HG03460 (cell line): ENCODE measurements around the gene TENT4B.
A peak's percentile ranks its signal among the peaks of the same experiment; 100 is the strongest.
"Not testable (repeated sequence)": the region's sequence is repeated elsewhere in the genome, so short reads cannot be mapped to it uniquely, and the experiment has no call there.

Experiments
- ATAC-seq: cut with Tn5 transposase; IDR thresholded peaks from one replicate; pipeline ENCODE4 v1.9.1; 2021; ENCODE audit not compliant: unreplicated experiment

The TENT4B gene

DNA sequence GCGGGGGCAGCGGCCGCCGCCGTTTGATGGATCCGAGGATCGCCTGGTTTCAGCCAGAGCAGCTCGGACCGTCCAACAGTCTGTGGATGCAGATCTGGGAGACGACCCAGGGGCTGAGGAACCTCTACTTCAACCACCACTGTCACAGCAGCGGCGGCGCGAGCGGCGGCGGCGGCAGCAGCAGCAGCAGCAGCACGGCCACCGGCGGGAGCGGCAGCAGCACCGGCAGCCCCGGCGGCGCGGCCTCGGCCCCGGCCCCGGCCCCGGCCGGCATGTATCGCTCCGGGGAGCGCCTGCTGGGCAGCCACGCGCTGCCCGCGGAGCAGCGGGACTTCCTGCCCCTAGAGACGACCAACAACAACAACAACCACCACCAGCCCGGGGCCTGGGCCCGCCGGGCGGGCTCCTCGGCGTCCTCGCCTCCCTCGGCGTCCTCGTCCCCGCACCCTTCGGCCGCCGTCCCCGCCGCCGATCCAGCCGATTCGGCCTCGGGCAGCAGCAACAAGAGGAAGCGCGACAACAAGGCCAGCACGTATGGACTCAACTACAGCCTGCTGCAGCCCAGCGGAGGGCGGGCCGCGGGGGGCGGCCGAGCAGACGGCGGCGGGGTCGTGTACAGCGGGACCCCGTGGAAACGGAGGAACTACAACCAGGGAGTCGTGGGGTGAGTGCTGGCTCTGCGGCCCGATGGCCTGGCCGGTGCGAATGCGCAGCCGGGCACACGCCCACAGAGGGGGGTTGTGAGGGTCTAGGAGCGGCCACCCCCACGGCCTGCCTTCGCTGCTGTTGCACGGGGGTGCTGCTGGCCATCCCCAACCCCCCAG is 702 bp downstream of the TENT4B start:
- ATAC-seq: peak; percentile 10

DNA sequence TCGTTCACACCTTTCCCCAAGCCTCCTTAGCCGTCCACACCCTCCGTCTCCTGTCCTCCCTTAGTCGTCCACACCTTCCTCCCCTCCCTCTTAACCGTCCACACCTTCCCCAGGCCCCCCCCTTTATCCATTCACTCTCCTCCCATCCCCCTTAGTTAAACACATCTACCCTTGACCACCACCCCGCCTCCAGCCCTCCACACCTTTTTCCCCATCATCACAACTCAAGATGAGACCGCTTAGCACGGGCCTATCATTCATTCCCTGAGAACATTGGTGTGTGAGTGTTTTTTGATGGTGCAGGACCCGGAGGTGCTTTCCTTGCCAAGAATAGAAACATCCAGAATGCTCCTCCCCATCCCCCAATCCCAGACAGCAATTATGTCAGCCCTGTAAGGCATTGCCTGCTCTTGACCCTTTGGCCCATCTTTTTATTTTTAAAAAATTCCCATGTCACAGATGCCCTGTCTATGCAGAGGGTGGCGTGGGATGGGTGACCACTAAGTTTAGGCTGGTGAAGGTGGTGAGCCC is 1.4 kb downstream of the TENT4B start:
- no peak for ATAC-seq

DNA sequence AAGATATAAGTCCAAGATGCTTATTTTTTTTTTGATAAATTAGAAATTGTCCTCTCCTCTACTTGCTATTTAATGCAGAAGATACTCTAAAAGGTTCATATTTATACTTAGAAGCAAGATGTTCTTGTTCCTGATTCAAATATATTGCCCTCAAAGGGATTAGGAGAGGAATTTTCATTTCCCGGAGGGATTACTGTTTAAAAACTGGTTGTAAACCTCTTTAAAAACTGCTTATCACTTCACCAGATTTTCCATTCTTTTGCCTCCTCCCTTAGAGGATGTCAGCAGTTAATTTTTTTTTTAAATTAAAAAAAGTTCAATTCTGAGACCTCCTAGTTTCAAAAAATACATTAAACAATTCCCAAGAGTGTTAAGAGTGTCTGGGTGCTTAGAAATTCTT is 2.8 kb downstream of the TENT4B start:
- ATAC-seq: no peak

DNA sequence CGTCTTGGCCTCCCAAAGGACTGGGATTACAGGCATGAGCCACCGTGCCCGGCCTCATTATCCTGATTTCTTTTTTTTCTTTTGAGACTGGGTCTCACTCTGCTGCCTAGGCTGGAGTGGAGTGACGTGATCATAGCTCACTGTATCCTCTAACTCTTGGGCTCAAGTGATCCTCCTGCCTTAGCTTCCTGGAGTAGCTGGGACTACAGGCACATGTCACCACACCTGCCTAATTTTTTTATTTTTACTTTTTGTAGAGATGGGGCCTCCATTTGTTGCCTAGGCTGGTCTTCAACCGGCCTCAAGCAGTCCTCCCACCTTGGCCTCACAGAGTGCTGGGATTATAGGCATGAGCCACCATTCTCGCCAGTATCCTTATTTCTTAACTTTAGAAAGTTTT is 3.5 kb downstream of the TENT4B start:
- ATAC-seq: no peak

DNA sequence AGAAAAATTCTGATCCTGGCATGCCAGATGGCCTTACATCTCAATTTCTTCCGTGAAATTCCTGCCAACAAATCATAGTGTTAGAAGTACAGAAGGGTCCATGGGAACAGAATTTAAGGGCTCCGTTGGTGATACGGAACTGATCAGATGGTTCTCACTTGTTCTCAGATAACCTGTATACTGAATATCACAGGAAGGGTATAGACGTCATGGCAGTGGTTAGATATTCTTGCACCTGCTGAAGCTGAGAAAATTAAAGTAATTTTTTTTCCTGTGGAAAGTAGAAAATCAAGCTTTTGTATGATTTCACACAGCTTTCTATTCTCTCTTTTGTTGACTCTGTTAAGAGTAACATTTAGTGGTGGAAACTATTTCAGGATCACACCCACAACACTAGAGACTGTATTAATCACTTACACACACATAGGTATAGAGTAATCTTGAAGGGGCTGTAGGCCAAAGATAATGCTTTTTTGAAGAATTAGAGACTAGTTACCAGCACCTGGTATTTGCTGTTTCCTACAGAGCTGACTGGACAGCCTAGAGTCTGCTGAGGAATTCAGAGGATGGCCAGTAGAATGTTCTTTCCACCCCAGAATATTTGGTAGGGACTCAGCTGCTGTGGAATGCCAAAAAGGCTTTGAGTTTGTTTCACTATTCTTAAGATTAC is 7.5 kb downstream of the TENT4B start:
- no peak for ATAC-seq

DNA sequence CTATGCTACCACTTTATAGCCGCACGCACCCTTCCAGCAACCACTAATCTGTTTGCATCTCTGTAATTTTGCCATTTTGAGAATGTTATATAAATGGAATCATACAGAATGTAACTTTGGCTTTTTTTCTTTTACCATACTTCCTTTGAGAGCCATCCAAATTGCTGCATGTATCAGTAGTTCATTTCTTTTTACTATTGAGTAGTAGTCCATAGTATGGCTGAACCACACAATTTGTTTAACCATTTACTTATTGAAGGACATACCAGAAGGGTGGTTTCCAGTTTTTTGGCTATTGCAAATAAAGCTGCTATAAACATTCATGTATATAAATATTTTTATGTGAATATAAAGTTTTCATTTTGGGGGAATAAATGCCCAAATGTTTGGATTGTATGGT is 8.8 kb downstream of the TENT4B start:
- no peak for ATAC-seq

DNA sequence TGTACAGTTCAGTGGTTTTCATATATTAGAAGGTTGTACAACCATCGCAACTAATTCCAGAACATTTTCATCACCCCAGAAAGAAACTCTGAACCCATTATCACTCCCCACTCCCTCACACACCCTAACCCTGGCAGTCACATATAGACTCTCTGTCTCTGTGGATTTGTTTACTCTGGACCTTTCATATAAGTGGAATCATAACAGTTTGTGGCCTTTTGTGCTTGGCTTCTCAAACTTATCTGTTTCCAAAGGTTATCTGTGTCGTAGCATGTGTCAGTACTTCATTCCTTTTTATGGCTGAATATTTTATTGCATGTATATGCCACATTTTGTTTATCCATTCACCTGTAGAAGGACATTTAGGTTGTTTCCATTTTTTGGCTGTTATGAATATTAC is 12.4 kb downstream of the TENT4B start:
- no peak for ATAC-seq

DNA sequence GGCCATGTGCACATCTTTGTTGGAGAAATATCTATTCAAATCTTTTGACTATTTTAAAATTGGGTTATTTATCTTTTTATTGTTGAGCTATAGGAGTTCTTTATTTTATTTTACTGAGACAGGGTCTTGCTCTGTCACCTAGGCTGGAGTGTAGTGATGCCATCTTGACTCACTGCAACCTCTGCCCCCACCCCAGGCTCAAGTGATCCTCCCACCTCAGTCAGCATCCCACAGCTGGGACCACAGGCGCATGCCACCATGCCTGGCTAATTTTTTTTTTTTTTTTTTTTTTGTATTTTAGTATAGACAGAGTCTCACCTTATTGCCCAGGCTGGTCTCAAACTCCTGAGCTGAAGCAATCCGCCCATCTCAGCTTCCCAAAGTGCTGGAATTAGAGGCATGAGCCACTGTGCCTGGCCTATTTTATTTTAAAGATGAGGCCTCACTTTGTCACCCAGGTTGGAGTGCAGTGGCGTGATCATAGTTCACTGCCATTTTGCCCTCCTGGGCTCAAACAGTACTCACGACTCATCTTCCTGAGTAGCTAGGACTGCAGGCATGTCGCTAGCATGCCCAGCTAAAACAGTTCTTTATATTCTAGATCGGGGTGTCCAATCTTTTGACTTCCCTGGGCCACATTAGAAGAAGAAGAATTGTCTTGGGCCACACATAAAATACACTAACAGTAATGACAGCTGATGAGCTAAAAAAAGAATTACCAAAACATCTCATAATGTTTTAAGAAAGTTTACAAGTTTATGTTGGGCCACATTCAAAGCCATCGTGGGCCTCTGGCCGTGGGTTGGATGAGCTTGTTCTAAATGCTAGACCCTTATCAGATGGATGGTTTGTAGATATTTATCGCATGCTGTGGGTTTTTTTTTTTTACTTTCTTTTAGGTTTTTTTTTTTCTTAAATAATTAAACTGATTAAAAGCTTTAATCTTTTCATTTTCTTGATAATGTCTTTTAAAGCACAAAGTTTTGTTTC is 13.7 kb downstream of the TENT4B start:
- ATAC-seq: no peak

DNA sequence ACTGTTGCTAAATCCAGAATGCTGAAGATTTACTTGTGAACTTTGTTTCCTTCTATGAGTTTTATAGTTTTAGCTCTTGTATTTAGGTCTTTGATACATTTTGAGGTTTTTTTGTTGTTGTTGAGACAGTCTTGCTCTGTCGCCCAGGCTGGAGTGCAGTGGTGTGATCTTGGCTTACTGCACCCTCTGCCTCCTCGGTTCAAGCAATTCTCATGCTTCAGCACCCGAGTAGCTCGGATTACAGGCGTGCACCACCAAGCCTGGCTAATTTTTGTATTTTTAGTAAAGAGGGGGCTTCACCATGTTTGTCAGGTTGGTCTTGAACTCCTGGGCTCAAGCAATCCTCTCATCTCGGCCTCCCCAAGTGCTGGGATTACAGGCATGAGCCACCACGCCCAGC is 14.4 kb downstream of the TENT4B start:
- no peak for ATAC-seq

DNA sequence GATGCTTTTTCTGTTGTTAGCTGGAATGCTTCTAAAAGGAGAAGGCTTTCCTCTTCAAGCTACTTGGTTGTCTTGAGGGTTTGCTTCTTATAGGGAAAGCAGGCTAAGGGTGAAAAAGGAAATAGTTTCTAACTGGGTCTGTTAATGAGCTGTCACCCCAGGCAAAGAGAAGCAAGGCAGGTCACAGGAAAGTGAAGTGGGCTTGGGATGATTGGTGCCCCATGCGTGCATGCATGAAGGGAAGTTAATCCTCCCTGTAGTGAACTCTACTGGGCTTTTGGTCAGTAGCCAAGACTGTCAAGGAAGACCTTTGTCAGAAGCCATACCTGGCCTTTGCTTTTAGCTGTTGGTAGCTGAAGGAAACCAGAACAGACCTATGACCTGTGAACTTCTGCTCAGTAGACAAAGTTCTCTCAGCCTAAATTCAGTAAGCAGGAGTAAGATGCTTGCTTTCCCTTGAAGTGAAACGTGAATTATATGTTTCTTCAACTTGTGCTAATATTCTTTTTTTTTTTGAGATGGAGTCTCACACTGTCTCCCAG is 16.5 kb downstream of the TENT4B start:
- ATAC-seq: no peak

DNA sequence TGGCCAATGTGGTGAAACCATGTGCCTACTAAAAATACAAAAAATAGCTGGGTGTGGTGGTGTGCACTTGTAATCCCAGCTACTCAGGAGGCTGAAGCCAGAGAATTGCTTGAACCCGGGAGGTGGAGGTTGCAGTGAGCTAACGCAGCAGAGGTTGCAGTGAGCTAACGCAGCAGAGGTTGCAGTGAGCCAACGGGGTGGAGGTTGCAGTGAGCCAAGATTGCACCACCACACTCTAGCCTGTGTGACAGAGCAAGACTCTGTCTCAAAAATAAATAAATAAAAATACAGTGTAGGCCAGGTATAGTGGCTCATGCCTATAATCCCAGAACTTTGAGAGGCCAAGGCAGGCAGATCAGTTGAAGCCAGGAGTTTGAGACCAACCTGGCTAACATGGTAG is 18.7 kb downstream of the TENT4B start:
- not testable (repeated sequence) for ATAC-seq

DNA sequence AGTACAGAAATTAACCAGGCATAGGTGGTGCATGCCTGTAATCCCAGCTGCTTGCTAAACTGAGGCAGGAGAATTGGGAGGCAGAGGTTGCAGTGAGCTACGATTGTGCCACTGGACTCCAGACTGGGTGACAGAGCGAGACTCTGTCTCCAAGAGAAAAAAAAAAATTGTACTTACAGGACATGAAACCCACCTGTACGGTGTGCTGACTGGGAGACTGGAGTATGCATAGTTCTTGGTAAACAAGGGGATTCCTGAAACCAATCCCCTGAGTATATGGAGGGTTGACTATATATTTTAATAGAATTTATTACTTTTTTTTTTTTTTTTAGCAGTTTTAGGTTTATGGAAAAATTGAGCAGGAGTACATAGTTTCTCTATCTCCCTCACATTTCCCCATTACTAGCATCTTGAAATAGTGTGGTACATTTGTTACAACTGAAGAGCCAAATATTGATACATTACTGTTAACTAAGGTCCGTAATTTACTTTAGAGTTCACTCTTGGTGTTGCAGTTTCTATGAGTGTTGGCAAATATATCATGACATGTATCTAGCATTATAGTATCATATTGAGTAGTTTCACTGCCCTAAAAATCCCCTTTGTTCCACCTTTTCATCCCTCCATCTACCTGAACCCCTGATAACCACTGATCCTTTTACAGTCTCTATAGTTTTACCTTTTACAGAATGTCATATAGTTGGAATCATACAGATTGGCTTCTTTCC is 19.3 kb downstream of the TENT4B start:
- ATAC-seq: no peak

DNA sequence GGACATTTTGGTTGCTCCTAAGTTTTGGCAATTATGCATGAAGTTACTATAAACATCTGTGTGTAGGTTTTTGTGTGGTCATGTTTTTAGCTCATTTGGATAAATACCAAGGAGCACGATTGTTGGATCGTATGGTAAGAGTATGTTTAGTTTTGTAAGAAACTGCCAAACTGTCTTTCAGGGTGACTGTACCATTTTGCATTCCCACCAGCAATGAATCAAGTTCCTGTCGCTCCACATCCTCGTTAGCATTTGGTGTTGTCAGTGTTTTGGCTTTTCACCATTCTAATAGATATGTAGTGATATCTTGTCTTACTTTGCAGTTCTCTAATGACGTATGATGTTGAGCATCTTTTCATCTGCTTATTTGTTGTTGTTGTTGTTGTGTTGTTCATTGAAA is 20.2 kb downstream of the TENT4B start:
- ATAC-seq: no peak

DNA sequence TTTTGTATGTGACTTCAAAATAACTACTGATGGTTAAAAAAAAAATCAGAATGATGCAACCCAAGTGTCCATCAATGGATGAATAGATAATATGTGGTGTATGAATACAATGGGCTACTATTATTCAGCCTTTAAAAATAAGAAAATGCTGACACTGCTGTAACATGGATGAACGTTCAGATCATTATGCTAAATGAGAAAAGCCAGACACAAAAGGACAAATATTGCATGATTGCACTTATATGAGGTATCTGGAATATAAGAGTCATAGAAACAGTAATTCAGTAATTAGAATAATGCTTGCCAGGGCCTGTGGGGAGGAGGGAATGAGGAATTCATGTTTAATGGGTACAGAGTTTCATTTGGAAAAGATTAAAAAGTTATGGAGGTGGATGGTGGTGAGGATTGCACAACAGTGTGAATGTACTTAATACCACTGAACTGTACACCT is 25.4 kb downstream of the TENT4B start:
- no peak for ATAC-seq

DNA sequence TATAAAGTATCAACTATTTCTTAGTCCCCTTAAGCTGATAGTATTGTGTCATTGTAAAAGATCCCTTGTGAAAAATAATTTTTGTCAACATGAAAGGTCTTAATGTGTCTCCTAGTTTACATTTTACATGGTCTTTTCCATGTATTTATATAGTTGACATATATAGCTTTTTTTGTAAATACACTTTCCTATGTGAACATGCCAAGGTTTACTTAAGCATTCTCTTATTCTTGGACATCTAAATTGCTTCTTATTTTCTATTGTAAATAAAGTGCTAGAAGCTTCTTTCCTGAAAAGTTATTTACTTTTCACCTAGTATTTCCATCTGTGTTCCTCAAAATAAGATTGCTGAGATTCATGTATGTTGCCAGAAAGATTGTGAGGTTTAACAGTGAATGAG is 29.3 kb downstream of the TENT4B start:
- no peak for ATAC-seq

DNA sequence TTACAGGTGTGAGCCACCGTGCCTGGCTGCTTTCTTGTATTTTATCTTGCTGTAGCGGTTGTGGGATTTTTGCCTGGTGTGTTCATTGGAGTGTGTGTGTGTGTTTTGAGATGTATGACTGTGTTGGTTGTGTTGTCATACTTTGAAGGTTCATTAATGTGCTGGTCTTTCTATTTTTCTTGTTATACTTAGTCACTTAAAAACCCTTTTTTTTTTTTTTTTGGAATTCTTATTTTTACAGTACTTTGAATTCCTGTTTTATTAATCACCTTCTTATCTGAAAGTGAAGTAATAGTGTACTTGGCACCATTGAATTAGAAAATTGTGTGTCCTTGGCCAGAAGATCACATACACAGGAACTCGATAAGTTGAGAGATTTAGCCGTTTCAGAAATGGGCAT is 30.2 kb downstream of the TENT4B start:
- ATAC-seq: no peak

DNA sequence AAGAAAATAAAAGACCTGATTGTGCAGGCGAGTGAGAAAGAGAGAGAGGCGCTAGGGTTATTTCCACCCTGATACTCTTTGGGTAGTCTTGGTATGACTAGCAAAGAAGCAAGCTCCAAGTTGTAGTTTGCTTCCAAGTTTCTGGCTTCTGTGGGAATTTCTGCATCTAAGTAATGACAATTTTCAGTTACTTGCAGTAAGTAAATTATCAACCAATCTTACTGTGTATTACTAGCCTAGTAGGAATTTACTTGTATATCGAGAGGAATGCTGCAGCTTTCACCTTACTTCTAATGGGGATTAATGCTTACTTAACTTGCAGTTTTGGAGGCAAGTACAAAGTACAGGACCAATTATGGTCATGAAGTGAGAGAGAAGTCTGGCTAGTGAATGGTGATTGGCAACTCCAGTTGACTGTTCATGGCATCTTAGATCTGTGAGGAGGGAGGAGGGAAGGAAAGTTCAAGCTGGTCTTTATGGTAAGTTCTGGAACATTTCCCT is 31.9 kb downstream of the TENT4B start:
- ATAC-seq: no peak

DNA sequence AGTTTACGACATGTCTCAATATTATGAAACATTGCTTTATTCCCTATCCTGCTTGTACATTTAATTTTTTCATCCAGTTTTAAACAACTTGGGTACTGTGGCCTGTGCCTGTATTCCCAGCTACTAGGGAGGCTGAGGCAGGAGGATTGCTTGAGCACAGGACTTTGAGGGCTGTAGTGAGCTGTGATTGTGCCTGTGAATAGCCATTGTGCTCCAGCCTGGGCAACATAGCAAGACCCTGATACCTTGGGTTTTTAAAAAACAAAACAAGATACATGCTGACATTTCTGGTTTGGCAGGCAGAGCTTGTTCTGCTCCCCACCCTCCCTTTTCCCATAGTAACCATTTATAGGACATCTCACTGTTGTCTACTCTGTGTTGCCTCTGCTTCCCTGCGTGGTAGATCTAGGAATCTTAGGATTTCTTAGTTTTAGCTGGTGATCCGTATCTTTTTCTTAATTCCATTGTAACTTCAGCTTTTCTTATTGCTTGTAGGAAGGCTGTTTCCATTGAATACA is 35.6 kb downstream of the TENT4B start:
- no peak for ATAC-seq

DNA sequence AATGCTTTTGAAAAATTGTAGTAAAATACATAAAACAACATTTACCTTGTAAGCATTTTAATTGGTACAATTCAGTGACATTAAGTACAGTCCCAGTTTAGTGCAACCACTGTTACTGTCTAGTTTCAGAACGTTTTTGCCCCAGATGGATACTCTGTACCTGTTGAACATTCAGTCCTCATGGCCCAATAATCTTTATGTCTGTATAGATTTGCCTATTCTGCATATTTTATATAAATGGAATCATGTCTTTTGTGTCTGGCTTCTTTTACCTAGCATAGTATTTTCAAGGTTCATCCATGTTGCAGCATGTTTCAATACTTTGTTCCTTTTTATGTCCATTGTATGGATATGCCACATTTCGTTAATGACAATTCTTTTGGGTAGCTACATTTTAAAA is 37.2 kb downstream of the TENT4B start:
- no peak for ATAC-seq
